ENCODE results near the gene RABL6.
"Not testable (repeated sequence)": the region's sequence is repeated elsewhere in the genome, so short reads cannot be mapped to it uniquely, and the experiment has no call there.

RABL6 gene

GRCh38 chr9:136823136-136824046 is 15.6 kb downstream of the RABL6 start:
- no peak for DNase-seq

GRCh38 chr9:136824496-136825225 is 16.9 kb downstream of the RABL6 start:
- DNase-seq, result no peak

GRCh38 chr9:136825295-136826187 is 17.8 kb downstream of the RABL6 start:
- DNase-seq, result no peak

GRCh38 chr9:136826188-136826541 is 18.4 kb downstream of the RABL6 start:
- no peak for DNase-seq

GRCh38 chr9:136826703-136827582 is 19.2 kb downstream of the RABL6 start:
- DNase-seq, result no peak

GRCh38 chr9:136827794-136828473 is 20.2 kb downstream of the RABL6 start:
- no peak for DNase-seq

GRCh38 chr9:136828474-136829140 is 20.9 kb downstream of the RABL6 start:
- no peak for DNase-seq

- DNase-seq, result no peak
These were observed 21.7 kb downstream of the RABL6 start for GRCh38 chr9:136829412-136829811.

- DNase-seq, result no peak
These were observed 22.5 kb downstream of the RABL6 start for GRCh38 chr9:136829981-136830885.

- DNase-seq, result no peak
These were observed 23.4 kb downstream of the RABL6 start for GRCh38 chr9:136831002-136831719.

- DNase-seq, result no peak
These were observed 24.0 kb downstream of the RABL6 start for GRCh38 chr9:136831720-136832104.

GRCh38 chr9:136832581-136832980 is 24.8 kb downstream of the RABL6 start:
- DNase-seq, result no peak

- DNase-seq, result not testable (repeated sequence)
These were observed 25.8 kb downstream of the RABL6 start for GRCh38 chr9:136833381-136834048.

- no peak for DNase-seq
These were observed 27.6 kb downstream of the RABL6 start for GRCh38 chr9:136835162-136835931.

GRCh38 chr9:136835932-136836904 is 28.5 kb downstream of the RABL6 start:
- DNase-seq, result no peak

- no peak for DNase-seq
These were observed 29.6 kb downstream of the RABL6 start for GRCh38 chr9:136837146-136837855.

Measured in activated CD4-positive, CD25-positive, alpha-beta regulatory T cell (primary cell).